ELR (cell line): ENCODE measurements around the gene THSD7A.
A peak's percentile ranks its signal among the peaks of the same experiment; 100 is the strongest.

Source experiments
- DNase-seq: peaks from one replicate; pipeline ENCODE4 v3.0.0-alpha.2; 2015; ENCODE audit warnings: low read depth

The THSD7A gene

DNA sequence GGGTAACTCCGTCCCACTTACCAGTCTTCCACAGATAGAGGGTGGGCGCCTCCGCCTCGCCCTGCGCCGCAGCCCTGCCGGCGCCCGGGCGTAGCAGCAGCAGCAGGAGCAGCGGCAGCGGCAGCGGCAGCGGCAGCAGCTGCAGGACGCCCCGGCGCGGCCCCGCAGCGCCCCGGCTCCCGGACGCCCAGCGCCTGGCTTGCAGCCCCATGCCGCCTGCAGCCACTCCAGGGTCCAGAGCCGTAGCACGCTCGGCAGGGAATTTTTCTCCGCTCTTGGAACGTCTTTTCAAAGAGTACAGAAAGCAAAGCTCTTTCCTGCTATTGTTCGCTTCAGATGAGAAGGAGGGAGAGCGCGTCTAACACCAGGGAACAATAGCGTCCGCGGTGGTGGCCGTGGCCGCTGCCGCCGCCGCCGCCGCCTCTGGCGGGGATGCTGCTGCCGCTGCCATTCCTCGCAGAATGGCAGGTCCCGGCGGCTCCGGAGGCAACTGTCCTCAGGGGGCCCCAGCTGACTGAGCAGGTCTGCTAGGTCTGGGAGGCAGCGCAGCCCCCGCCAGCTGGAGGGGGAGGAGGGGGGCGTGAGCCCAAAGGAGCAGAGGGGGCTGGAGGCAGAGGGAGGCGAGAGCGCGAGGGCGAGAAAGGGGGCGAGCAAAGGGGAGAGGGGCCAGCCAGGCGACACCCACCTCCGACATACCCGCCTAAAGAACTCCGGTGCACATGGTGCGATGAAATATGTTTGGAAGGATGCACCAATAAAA, at the start of gene THSD7A:
Gene THSD7A (minus strand): TSS at position 463 of the 760 bp plus-strand sequence. CDS start 252 bp downstream, at position 211.
- DNase-seq: peak; percentile 73

GRCh38 chr7:11881680-11882079, 49.7 kb upstream of the THSD7A start:
- no peak for DNase-seq

GRCh38 chr7:11875635-11876034, 43.6 kb upstream of the THSD7A start:
- DNase-seq: no peak

DNA sequence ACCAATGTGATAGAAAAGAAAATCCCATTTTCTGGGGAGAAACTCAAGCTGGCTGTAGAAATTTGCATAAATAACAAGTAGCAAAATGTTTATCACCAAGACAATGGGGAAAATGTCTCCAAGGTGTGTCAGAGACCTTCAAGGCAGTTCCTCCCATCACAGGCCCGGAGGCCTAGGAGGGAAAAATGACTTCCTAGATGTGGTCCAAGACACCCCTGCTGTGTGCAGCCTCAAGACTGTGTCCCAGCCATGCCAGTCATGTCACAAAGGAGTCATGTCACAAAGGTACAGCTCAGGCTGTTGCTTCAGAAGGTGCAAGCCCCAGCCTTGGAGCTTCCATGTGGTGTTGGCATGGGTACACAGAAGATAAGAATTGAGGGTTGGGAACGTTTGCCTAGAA, 33.7 kb upstream of the THSD7A start:
- no peak for DNase-seq

- no peak for DNase-seq
These were observed 26.8 kb upstream of the THSD7A start for GRCh38 chr7:11858622-11859302.

GRCh38 chr7:11858026-11858425, 26.0 kb upstream of the THSD7A start:
- DNase-seq: peak; percentile 26

- DNase-seq: no peak
These were observed 16.3 kb upstream of the THSD7A start for GRCh38 chr7:11848251-11848650.

DNA sequence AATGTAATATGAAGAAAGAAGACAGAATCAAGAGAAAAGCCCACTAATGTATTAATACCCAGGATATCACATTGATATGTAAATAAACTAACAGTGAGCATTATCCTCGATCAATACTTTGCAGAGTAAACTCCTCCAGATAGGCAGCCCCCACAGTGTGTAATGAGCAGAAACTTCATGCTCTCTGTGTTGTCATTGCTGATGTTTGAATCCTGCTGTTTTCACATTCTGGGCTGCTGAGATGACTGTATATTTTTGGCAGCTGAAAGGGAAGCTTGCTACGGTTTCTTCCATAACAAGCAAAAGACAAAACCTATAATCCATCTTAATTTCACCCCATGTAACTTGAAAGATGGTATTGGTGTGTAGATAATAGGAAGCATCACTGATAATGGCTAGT, 15.3 kb upstream of the THSD7A start:
- DNase-seq: peak; percentile 47

- DNase-seq: no peak
These were observed 14.5 kb upstream of the THSD7A start for GRCh38 chr7:11846361-11846955.

GRCh38 chr7:11843113-11843765, 11.2 kb upstream of the THSD7A start:
- peak; percentile 52 for DNase-seq

DNA sequence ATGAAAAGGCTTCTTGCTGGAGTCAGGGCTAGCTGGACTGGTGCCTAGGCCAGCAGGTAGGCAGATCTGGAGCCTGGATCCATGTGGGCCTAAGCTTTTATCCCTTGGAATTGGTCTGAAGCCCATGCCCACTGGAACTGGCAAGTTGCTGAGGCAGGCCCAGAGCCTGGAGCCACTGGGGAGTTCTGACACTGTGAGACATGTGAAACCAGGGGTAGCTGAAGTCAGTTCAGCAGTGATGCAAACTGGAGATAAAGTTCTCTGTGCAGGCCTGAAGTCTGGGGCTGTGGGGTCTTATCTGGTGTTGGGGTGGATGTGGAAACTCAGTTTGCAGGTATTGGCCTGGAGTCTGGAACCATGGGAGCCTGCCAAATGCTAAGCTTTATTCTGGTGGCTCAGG, 9.7 kb upstream of the THSD7A start:
- no peak for DNase-seq

DNA sequence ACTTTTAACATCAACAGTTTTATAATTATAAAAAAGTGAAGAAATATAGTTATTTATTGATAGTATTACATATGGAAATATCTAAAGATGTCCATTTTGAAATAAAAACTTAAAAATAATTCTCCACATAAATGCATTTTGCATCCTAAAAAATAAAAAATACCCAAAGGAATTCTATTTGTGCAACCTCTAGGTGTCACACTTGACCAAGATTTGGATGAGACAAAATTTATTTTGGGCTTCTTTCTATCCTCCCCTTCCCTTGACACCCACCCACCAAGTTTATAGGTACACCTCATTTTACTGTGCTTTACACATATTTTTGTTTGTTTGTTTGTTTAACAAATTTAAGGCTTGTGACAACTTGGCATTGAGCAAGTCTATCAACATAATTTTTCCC, 3.3 kb upstream of the THSD7A start:
- peak; percentile 46 for DNase-seq

DNA sequence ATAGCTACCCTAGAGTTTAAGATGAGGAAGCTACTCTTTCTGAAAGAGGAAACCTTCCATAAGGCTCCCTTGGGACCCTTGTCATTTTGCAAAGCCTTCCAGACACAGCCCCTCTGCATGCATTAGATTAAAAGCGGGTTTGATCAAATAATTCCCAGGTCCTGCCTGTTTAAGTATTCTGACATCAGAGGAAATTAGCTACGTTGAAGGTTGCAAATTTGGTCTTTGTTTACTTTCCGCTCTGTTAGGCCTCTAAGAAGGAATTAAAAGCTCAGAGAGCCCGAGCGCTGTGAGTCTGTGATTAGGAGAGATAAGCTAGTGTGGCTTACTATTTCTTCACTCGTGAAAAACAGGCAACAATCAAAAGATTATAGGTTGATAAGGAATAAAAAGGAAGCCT, 1.4 kb upstream of the THSD7A start:
- no peak for DNase-seq

- peak; percentile 44 for DNase-seq
These were observed 752 bp downstream of the THSD7A start for GRCh38 chr7:11831156-11831735.

- DNase-seq: peak; percentile 58
These were observed 1.3 kb downstream of the THSD7A start for GRCh38 chr7:11830582-11831155.

DNA sequence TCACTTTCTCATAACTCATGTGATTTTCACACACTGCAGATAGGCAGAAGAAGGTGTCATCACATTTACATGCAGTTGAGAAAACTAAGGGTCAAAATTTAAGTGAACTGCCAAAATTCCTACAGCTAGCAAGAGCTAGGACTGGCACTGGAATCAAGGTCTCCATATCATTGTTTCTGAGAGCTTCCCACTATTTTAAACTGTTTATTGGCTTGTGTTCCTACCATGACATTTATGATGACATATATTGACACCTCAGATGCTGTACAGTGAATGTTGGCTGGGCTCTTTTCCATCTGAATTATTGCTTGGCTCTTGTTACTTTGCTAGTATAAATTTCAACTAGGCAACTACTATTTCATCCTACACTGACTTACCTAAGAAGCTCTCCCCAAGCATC, 2.0 kb downstream of the THSD7A start:
- DNase-seq: no peak

GRCh38 chr7:11819947-11820346, 12.1 kb downstream of the THSD7A start:
- no peak for DNase-seq

DNA sequence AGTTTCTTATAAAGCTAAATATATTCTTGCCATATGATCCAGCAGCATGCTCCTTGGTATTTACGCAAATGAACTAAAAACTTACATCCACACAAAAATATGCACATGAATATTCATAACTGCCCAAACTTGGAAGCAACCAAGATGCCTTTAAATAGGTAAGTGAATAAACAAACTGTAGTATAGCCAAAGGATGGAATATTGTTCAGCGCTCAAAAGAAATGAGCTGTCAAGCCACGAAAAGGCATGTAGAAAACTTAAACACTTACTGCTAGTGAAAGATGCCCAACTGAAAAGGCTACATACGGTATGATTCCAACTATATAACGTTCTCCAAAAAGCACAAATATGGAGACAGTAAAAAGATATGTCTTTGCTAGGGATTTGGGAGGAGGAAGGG, 12.7 kb downstream of the THSD7A start:
- DNase-seq: no peak

GRCh38 chr7:11818281-11818680, 13.7 kb downstream of the THSD7A start:
- DNase-seq: no peak

- DNase-seq: no peak
These were observed 14.8 kb downstream of the THSD7A start for GRCh38 chr7:11817111-11817740.

- DNase-seq: no peak
These were observed 20.3 kb downstream of the THSD7A start for GRCh38 chr7:11811709-11812108.
